ENCODE data around the gene TBC1D22A. TPM values are rescaled to one million over a fixed set of nuclear protein-coding genes. Genes with fewer than 3 reads are reported as not detected.

The TBC1D22A gene
- total RNA-seq, 1 donor from 2014 or later, result 14.3 TPM

GRCh38 chr22:47045691-47046410 lies 283.4 kb downstream of the TBC1D22A start:
- no peak overlapping the region for H3K4me3 Mint-ChIP-seq
- no peaks in the 10 kb centered on the region for H3K36me3 Mint-ChIP-seq (ENCODE audit: low read depth)
- DNase-seq (ENCODE audit: low read depth, low spot score), result no peak
- H3K9me3 Mint-ChIP-seq, result no peaks in the 10 kb centered on the region
- H3K27me3 Mint-ChIP-seq (ENCODE audit: low read depth), result no peaks in the 10 kb centered on the region
- H3K27ac Mint-ChIP-seq (ENCODE audit: unreplicated experiment), result no peak overlapping the region
- TF ChIP-seq, protein P1, sequence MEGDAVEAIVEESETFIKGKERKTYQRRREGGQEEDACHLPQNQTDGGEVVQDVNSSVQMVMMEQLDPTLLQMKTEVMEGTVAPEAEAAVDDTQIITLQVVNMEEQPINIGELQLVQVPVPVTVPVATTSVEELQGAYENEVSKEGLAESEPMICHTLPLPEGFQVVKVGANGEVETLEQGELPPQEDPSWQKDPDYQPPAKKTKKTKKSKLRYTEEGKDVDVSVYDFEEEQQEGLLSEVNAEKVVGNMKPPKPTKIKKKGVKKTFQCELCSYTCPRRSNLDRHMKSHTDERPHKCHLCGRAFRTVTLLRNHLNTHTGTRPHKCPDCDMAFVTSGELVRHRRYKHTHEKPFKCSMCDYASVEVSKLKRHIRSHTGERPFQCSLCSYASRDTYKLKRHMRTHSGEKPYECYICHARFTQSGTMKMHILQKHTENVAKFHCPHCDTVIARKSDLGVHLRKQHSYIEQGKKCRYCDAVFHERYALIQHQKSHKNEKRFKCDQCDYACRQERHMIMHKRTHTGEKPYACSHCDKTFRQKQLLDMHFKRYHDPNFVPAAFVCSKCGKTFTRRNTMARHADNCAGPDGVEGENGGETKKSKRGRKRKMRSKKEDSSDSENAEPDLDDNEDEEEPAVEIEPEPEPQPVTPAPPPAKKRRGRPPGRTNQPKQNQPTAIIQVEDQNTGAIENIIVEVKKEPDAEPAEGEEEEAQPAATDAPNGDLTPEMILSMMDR (conservative IDR thresholded peaks at IDR 0.05), result no peak
- H3K4me1 Mint-ChIP-seq, result peaks cover 21% of the 10 kb centered on the region

DNA sequence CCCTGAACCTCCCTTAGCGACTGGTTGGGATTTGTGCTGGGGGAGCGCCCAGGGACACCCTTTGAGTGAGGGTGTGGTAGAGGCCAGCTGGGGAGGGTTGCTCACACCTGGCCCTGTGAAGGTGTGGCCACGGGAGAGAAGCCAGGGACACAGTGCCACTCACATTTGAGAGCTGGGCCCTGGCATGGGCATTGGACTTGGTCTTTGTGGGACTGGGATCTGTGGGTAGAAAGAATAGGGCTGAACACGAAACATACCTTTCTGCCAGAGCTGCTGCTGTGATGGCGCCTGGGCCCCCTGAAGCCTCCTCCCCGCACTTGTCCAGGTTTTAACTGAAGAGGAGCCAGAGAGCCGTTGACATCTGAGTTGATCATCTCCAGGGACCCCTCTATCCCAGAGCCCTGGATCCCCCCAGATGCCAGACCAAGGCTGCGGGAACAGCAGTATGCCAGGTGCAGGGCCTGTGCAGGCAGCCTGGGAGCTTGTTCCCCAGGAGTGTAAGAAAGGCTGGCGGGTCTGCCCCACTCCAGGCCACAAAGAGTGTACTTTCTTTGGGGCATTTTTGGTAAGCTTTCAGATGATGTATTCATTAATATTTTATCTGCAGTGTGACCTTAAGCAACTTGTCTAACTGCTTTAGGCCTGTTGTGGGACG lies 284.1 kb downstream of the TBC1D22A start:
- Mint-ChIP-seq H3K27me3 (ENCODE audit: low read depth) (no peaks in the 10 kb centered on the region), H3K36me3 (ENCODE audit: low read depth) (no peaks in the 10 kb centered on the region), H3K9me3 (no peaks in the 10 kb centered on the region), H3K4me1 (peaks cover 25% of the 10 kb centered on the region), H3K27ac (ENCODE audit: unreplicated experiment) (peak overlapping the region; percentile 70), H3K4me3 (no peak overlapping the region)
- TF ChIP-seq, protein P1 (conservative IDR thresholded peaks at IDR 0.05), result no peak
- DNase-seq (ENCODE audit: low read depth, low spot score), result no peak

DNA sequence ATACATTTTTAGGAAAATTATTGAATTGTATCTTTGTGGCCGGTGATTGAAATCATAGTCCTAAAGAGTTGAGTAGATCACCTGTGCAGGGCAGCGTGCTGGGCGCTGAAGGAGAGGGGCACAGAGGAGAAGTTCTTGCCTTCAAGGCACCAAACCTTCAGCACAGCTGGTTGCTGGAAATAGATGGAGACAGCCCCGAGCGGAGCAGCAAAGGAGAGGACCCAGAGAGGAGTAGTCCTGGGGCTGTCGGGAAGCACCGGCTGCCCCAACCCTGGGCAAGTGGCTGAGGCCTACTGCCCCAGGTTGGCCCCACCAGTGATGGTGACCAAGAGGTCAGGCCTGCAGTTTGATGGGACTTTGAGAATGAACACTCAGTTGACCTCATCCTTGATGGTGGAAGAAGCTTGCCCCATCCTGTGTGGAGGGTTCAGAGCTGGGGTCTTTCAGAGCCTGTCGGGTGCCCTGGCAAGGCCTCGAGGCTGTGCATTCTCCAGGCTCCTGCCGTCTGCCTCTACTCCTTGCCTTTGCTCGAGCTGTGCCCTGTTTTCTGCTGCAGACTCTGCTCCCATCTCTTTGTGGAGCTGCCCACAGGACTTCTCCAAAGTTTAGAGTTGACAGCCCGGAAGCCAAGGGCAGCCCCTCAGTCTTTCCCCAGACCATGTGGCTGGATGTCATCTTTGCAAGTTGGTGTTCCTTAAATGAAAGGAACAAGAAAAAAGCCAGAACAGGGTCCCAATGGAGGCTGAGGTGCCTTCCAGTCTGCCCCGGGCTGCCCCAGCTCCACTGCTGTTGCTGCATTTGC lies 285.1 kb downstream of the TBC1D22A start:
- DNase-seq (ENCODE audit: low read depth, low spot score), result no peak
- no peaks in the 10 kb centered on the region for H3K9me3 Mint-ChIP-seq
- H3K27me3 Mint-ChIP-seq (ENCODE audit: low read depth), result peaks cover 4% of the 10 kb centered on the region
- H3K27ac Mint-ChIP-seq (ENCODE audit: unreplicated experiment), result no peak overlapping the region
- TF ChIP-seq, protein P1 (conservative IDR thresholded peaks at IDR 0.05), result no peak
- H3K4me1 Mint-ChIP-seq, result peaks cover 30% of the 10 kb centered on the region
- H3K36me3 Mint-ChIP-seq (ENCODE audit: low read depth), result no peaks in the 10 kb centered on the region
- H3K4me3 Mint-ChIP-seq, result no peak overlapping the region

DNA sequence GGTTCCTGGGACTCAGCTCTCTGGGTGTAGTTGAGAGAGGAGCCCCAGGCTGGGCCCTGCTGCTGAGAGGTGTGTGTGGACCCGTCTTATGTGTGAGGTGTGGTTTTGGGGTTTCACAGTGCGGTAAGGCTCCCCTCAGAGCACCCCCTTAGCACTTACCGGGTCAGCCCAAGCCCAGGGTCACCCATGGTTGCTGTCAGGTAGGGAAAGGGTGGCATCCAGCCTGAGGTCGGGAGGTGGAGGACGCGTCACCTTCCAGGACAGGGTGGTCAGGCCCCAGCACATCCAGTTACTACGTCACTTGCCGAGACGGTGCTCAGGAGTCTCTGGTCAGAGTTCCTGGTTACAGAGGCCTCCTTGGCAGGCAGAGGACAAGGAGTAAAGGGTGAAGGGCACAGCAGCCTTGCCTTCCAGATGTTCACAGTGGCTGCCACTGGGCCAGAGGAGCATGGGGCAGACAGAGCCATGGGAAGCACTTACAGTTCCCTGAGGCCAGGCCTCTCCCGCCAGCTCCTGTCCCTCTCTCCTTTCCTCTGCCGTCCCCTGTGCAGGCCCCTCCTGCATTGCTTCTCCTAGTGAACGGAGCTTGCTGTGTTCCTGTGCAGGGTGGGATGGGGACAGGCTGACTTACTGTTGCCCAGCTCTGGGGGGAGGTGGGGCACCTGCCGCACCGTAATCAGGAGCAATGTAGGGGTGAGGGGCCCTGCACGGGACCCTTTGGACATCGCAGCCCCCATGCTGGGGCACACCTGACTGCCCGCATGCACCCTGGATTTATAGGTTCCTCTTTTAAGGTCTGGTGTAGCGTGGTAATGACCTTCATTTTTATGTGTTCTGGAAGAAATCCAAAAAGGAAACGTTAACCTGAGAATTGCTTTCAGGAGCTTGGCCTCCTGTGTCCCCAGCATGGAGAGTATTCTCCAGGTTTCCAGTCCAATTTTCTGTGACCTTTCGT lies 285.9 kb downstream of the TBC1D22A start:
- Mint-ChIP-seq H3K27ac (ENCODE audit: unreplicated experiment) (no peak overlapping the region), H3K9me3 (no peaks in the 10 kb centered on the region), H3K36me3 (ENCODE audit: low read depth) (no peaks in the 10 kb centered on the region), H3K27me3 (ENCODE audit: low read depth) (peaks cover 4% of the 10 kb centered on the region), H3K4me3 (no peak overlapping the region), H3K4me1 (peaks cover 30% of the 10 kb centered on the region)
- TF ChIP-seq, protein P1 (conservative IDR thresholded peaks at IDR 0.05), result no peak
- DNase-seq (ENCODE audit: low read depth, low spot score), result no peak

Data from neural crest cell (in vitro differentiated cells).